Right atrium auricular region (tissue), 2 donors: ENCODE results near the gene LRSAM1. TPM values are rescaled to one million over a fixed set of nuclear protein-coding genes. Genes with fewer than 3 reads are reported as not detected.

ENCODE experiments used
- DNase-seq: peaks from one replicate; pipeline ENCODE4 v3.0.0-alpha.2; 2019; ENCODE audit warnings: low spot score
- H3K27ac ChIP-seq, 2 donors: fragments of 200-600 bp; sonication (generic); 1 replicate in 1 of 2; 2 replicates in 1 of 2; pipeline ENCODE4 v1.5.1; 2016 to 2019
- H3K27me3 ChIP-seq, 2 donors: fragments of 200-600 bp; sonication (generic); one replicate each; pipeline versions ENCODE4 v1.5.1 to v1.6.0; 2017 to 2019
- H3K36me3 ChIP-seq: fragments of 200-600 bp; sonication (generic); one replicate; pipeline ENCODE4 v1.5.1; 2016
- H3K4me1 ChIP-seq, 2 donors: fragments of 200-600 bp; sonication (generic); one replicate each; pipeline versions ENCODE4 v1.5.1 to v1.6.0; 2017 to 2019
- H3K4me3 ChIP-seq, 2 donors: fragments of 200-600 bp; sonication (generic); 1 replicate in 1 of 2; 2 replicates in 1 of 2; pipeline ENCODE4 v1.5.1; 2017 to 2019; ENCODE audit warnings: mild to moderate bottlenecking in 1 of 2, moderate library complexity in 1 of 2
- H3K9me3 ChIP-seq, 2 donors: fragments of 200-600 bp; sonication (generic); one replicate each; pipeline ENCODE4 v1.5.1; 2019
- CTCF ChIP-seq, 2 donors: fragments of 200-600 bp; sonication (generic); IDR thresholded peaks; one replicate each; pipeline ENCODE4 v1.5.1; 2019; ENCODE audit warnings: antibody characterized with exemption in 2 of 2
- total RNA-seq, 2 donors: library from RNA; depleted of rRNA; stranded (reverse); fragments of >200 nt; gene quantifications; one replicate each; pipeline ENCODE4 v1.1.0, GENCODE V29; 2016

LRSAM1 gene
- total RNA-seq, 2 donors from 2014 or later = 12.0 to 23.1 TPM

GRCh38 chr9:127428348-127428747 lies 23.0 kb upstream of the LRSAM1 start:
- Histone ChIP-seq H3K9me3 (no peaks in the 10 kb centered on the region), H3K4me3 (no peak overlapping the region), H3K27me3 (no peaks in the 10 kb centered on the region), H3K27ac (no peak overlapping the region), H3K36me3 (peaks cover 32% of the 10 kb centered on the region), H3K4me1 (peaks cover 0 to 18% of the 10 kb centered on the region in 2 donors)
- DNase-seq = no peak
- TF ChIP-seq CTCF (IDR thresholded peaks at IDR 0.05) = no peak

GRCh38 chr9:127430415-127430814 lies 20.9 kb upstream of the LRSAM1 start:
- peaks cover 0 to 7% of the 10 kb centered on the region in 2 donors for H3K4me1 ChIP-seq
- no peak for TF ChIP-seq CTCF (IDR thresholded peaks at IDR 0.05)
- H3K36me3 ChIP-seq = peaks cover 52% of the 10 kb centered on the region
- no peaks in the 10 kb centered on the region for H3K27me3 ChIP-seq
- DNase-seq = no peak
- no peak overlapping the region for H3K27ac ChIP-seq
- H3K4me3 ChIP-seq = no peak overlapping the region
- no peaks in the 10 kb centered on the region for H3K9me3 ChIP-seq

GRCh38 chr9:127437497-127438264 lies 13.6 kb upstream of the LRSAM1 start:
- H3K4me3 ChIP-seq = no peak overlapping the region
- no peak for DNase-seq
- H3K4me1 ChIP-seq = no peaks in the 10 kb centered on the region
- no peak for TF ChIP-seq CTCF (IDR thresholded peaks at IDR 0.05)
- peaks cover 97% of the 10 kb centered on the region for H3K36me3 ChIP-seq
- no peaks in the 10 kb centered on the region for H3K27me3 ChIP-seq
- H3K9me3 ChIP-seq = no peaks in the 10 kb centered on the region
- H3K27ac ChIP-seq = no peak overlapping the region

GRCh38 chr9:127438394-127438793 lies 12.9 kb upstream of the LRSAM1 start:
- DNase-seq = no peak
- no peaks in the 10 kb centered on the region for H3K4me1 ChIP-seq
- no peak overlapping the region for H3K4me3 ChIP-seq
- peaks cover 97% of the 10 kb centered on the region for H3K36me3 ChIP-seq
- no peaks in the 10 kb centered on the region for H3K27me3 ChIP-seq
- no peak overlapping the region for H3K27ac ChIP-seq
- no peak for TF ChIP-seq CTCF (IDR thresholded peaks at IDR 0.05)
- no peaks in the 10 kb centered on the region for H3K9me3 ChIP-seq

- H3K36me3 ChIP-seq = peaks cover 95% of the 10 kb centered on the region
- DNase-seq = no peak
- H3K9me3 ChIP-seq = no peaks in the 10 kb centered on the region
- no peak overlapping the region for H3K4me3 ChIP-seq
- H3K27ac ChIP-seq = no peak overlapping the region
- peaks cover 0 to 14% of the 10 kb centered on the region in 2 donors for H3K4me1 ChIP-seq
- TF ChIP-seq CTCF (IDR thresholded peaks at IDR 0.05) = no peak
- H3K27me3 ChIP-seq = no peaks in the 10 kb centered on the region
These were observed 6.9 kb upstream of the LRSAM1 start for GRCh38 chr9:127444283-127444920.
